A673 (cell line): ENCODE data around the gene GSG1. TPM values are rescaled to one million over a fixed set of nuclear protein-coding genes. Genes with fewer than 3 reads are reported as not detected.

Source experiments
- BruUV-seq: library from RNA; stranded (reverse); fragments of 400-500 nt; replicated peaks from 2 replicates; lab custom pipeline; 2021; lab: Mats Ljungman, UMichigan
- CTCF ChIA-PET: fragments of 300-600 bp; sonication (Branson Sonifier 250); formaldehyde crosslinking; loops from one replicate; lab custom pipeline; 2022; ENCODE audit warnings: antibody characterized with exemption; lab: Charles Lee
- POLR2A ChIA-PET: fragments of 300-600 bp; sonication (Branson Sonifier 250); formaldehyde crosslinking; loops from one replicate; lab custom pipeline; 2022; ENCODE audit warnings: antibody characterized with exemption; ENCODE audit not compliant: low non-redundant PET; lab: Charles Lee
- DNase-seq: peaks from one replicate; pipeline ENCODE4 v3.0.0-alpha.2; 2015; ENCODE audit warnings: low spot score
- H3K27ac ChIP-seq: fragments of 200-600 bp; sonication (generic); 2 replicates; pipeline ENCODE4 v1.5.1; 2016; ENCODE audit warnings: mixed run types, low read depth, mild to moderate bottlenecking, mixed read lengths, antibody characterized with exemption, low read length; ENCODE audit not compliant: poor library complexity, severe bottlenecking
- H3K27me3 ChIP-seq: fragments of 200-600 bp; sonication (generic); replicated peaks from 2 replicates; pipeline ENCODE4 v1.6.1; 2017; ENCODE audit warnings: mixed run types, low read depth, mild to moderate bottlenecking, mixed read lengths, antibody characterized with exemption, low read length; ENCODE audit not compliant: insufficient read depth, poor library complexity
- H3K36me3 ChIP-seq: fragments of 200-600 bp; sonication (generic); 2 replicates; pipeline ENCODE4 v1.6.1; 2016; ENCODE audit warnings: mixed run types, mild to moderate bottlenecking, mixed read lengths, antibody characterized with exemption, low read length; ENCODE audit not compliant: insufficient read depth, poor library complexity, severe bottlenecking
- H3K4me1 ChIP-seq: fragments of 200-600 bp; sonication (generic); 2 replicates; pipeline ENCODE4 v1.6.1; 2017; ENCODE audit warnings: mixed run types, mild to moderate bottlenecking, mixed read lengths, antibody characterized with exemption, low read length; ENCODE audit not compliant: insufficient read depth, poor library complexity, severe bottlenecking
- H3K4me3 ChIP-seq: fragments of 200-600 bp; sonication (generic); 2 replicates; pipeline ENCODE4 v1.5.1; 2016; ENCODE audit warnings: low read depth, mixed run types, mild to moderate bottlenecking, mixed read lengths, low read length; ENCODE audit not compliant: poor library complexity, severe bottlenecking
- H3K9me3 ChIP-seq: fragments of 200-600 bp; sonication (generic); 2 replicates; pipeline ENCODE4 v1.6.1; 2016; ENCODE audit warnings: mixed run types, low read depth, mild to moderate bottlenecking, mixed read lengths, antibody characterized with exemption, low read length; ENCODE audit not compliant: poor library complexity, severe bottlenecking
- EZH2 ChIP-seq: fragments of 200-600 bp; sonication (generic); IDR thresholded peaks from 2 replicates; pipeline ENCODE4 v1.6.1; 2017; ENCODE audit warnings: borderline replicate concordance, low read depth, mild to moderate bottlenecking, mixed read lengths, antibody characterized with exemption, low read length; ENCODE audit not compliant: poor library complexity, severe bottlenecking
- intact Hi-C: fragments of 100-400 bp; cut with micrococcal nuclease; formaldehyde crosslinking; loops from one replicate; pipeline ENCODE4 v1.10.0; 2022; ENCODE audit not compliant: unreplicated experiment
- total RNA-seq: library from RNA; stranded (reverse); gene quantifications from 2 replicates; pipeline ENCODE4 v1.2.3, GENCODE V29; 2021
- TF ChIP-seq, protein P1 (sequence below): fragments of 300-800, 200-600 bp; sonication (generic); conservative IDR thresholded peaks from 2 replicates; pipeline ENCODE4 v1.5.1; 2017; ENCODE audit warnings: low read depth, mild to moderate bottlenecking, antibody characterized with exemption, low read length, moderate library complexity, mixed read lengths

GSG1 gene
- total RNA-seq, 1 experiment from 2014 or later = 0.24 TPM

DNA sequence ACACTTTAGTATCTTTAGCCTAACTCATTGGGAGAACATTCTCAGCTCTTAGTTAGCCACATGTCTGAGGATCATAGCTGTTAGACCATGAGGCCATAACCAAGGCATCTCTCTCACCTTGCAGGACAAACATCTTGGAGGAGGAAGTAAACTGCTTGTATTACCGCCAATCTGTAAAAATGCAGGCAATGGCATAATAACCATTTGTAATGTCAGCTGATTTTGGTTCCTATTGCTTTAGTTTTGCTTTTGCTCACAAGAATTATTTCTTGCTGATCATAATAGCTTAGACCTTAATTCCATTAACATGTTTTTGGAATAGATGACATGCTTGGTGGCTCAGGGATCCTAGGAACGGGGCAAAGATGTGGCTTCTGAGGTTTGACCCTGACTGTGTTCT is 16.4 kb upstream of the GSG1 start:
- Histone ChIP-seq H3K27ac (no peak overlapping the region), H3K4me3 (no peak overlapping the region), H3K9me3 (no peaks in the 10 kb centered on the region), H3K36me3 (no peaks in the 10 kb centered on the region), H3K27me3 (no peaks in the 10 kb centered on the region), H3K4me1 (peaks cover 14% of the 10 kb centered on the region)
- ChIA-PET CTCF (no interaction called here), POLR2A (no interaction called here)
- no peak for DNase-seq
- no TSS peak for BruUV-seq
- TF ChIP-seq, protein P1, sequence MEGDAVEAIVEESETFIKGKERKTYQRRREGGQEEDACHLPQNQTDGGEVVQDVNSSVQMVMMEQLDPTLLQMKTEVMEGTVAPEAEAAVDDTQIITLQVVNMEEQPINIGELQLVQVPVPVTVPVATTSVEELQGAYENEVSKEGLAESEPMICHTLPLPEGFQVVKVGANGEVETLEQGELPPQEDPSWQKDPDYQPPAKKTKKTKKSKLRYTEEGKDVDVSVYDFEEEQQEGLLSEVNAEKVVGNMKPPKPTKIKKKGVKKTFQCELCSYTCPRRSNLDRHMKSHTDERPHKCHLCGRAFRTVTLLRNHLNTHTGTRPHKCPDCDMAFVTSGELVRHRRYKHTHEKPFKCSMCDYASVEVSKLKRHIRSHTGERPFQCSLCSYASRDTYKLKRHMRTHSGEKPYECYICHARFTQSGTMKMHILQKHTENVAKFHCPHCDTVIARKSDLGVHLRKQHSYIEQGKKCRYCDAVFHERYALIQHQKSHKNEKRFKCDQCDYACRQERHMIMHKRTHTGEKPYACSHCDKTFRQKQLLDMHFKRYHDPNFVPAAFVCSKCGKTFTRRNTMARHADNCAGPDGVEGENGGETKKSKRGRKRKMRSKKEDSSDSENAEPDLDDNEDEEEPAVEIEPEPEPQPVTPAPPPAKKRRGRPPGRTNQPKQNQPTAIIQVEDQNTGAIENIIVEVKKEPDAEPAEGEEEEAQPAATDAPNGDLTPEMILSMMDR = no peak
- TF ChIP-seq EZH2 = no peak
- intact Hi-C loops = no loop called here

DNA sequence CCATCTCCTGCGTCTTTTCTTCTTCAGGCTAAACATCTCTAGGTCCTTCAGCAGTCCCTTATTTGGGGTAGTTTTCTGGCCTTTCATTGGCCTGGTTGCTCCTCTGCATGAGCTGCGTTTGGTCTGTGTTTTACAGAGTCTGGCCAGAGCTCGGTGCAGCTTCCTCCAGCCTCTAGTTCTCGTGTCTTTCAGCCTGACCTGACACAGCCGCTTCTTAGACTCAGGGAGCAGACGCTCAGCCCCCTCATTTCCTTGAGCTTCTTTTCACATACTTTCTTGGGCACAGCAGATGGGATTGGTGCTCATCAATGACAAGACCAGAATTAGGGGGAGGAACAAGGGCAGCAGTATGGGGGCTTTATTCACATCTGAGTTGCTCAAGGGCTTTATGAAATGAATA is 13.6 kb upstream of the GSG1 start:
- Histone ChIP-seq H3K36me3 (no peaks in the 10 kb centered on the region), H3K9me3 (no peaks in the 10 kb centered on the region), H3K27me3 (no peaks in the 10 kb centered on the region), H3K27ac (no peak overlapping the region), H3K4me3 (no peak overlapping the region), H3K4me1 (peaks cover 30% of the 10 kb centered on the region)
- intact Hi-C loops = no loop called here
- POLR2A ChIA-PET = no interaction called here
- BruUV-seq = no TSS peak
- CTCF ChIA-PET = no interaction called here
- no peak for DNase-seq
- no peak for TF ChIP-seq EZH2
- TF ChIP-seq, protein P1 = no peak

- no peak for TF ChIP-seq EZH2
- TF ChIP-seq, protein P1 = no peak
- intact Hi-C loops = no loop called here
- Histone ChIP-seq H3K9me3 (no peaks in the 10 kb centered on the region), H3K4me1 (peaks cover 30% of the 10 kb centered on the region), H3K27ac (no peak overlapping the region), H3K36me3 (no peaks in the 10 kb centered on the region), H3K27me3 (no peaks in the 10 kb centered on the region), H3K4me3 (no peak overlapping the region)
- POLR2A ChIA-PET = no interaction called here
- CTCF ChIA-PET = no interaction called here
- DNase-seq = no peak
- BruUV-seq = no TSS peak
Measured at GRCh38 chr12:13116259-13116658, 12.8 kb upstream of the GSG1 start.
